K562 (cell line): ENCODE measurements around the gene TEP1. TPM values are rescaled to one million over a fixed set of nuclear protein-coding genes. Genes with fewer than 3 reads are reported as not detected.

Source experiments
- ARID1B ChIP-seq: fragments of 450-650 bp; IDR thresholded peaks from 2 replicates; pipeline ENCODE4 v1.6.1; 2016; ENCODE audit warnings: antibody characterized with exemption, mild to moderate bottlenecking, inconsistent platforms
- BDP1 ChIP-seq: IDR thresholded peaks from 3 replicates; pipeline ENCODE4 v1.6.1; 2011; ENCODE audit not compliant: insufficient read length, insufficient read depth
- BRF1 ChIP-seq: IDR thresholded peaks from 3 replicates; pipeline ENCODE4 v1.6.1; 2011; ENCODE audit warnings: borderline replicate concordance, mild to moderate bottlenecking; ENCODE audit not compliant: insufficient read length; ENCODE audit errors: extremely low read depth
- CBX5 ChIP-seq: IDR thresholded peaks from 2 replicates; pipeline ENCODE4 v1.6.1; 2014; ENCODE audit warnings: low read depth, borderline replicate concordance
- CREM ChIP-seq: IDR thresholded peaks from 2 replicates; pipeline ENCODE4 v1.6.1; 2014; ENCODE audit warnings: antibody characterized with exemption, low read depth
- ETS1 ChIP-seq: conservative IDR thresholded peaks from 2 replicates; pipeline ENCODE4 v1.6.1; 2011; ENCODE audit warnings: low read depth, mild to moderate bottlenecking, low read length; ENCODE audit not compliant: control insufficient read depth
- MTA1 ChIP-seq: fragments of 450-650 bp; IDR thresholded peaks from 2 replicates; pipeline ENCODE4 v1.6.1; 2017; ENCODE audit warnings: borderline replicate concordance
- POLR3A ChIP-seq: IDR thresholded peaks from 2 replicates; pipeline ENCODE4 v1.6.1; 2011; ENCODE audit warnings: borderline replicate concordance, mild to moderate bottlenecking, moderate library complexity; ENCODE audit not compliant: insufficient read length, insufficient read depth; ENCODE audit errors: extremely low read depth
- SAP30 ChIP-seq: fragments of 200-600 bp; sonication (generic); IDR thresholded peaks from 2 replicates; pipeline ENCODE4 v1.6.1; 2012; ENCODE audit warnings: borderline replicate concordance, low read depth, mild to moderate bottlenecking, moderate library complexity, low read length, control low read depth, inconsistent platforms; ENCODE audit not compliant: insufficient read depth, poor library complexity, severe bottlenecking
- SIN3A ChIP-seq, 2 experiments: fragments of 150-350 bp in 1 of 2; IDR thresholded peaks; 2 replicates each; pipeline ENCODE4 v1.6.1; 2011 to 2016; ENCODE audit warnings: borderline replicate concordance in 2 of 2, low read depth in 2 of 2, low read length in 2 of 2, mild to moderate bottlenecking in 2 of 2, moderate library complexity in 2 of 2; ENCODE audit not compliant: control insufficient read depth in 1 of 2
- TAF1 ChIP-seq: IDR thresholded peaks from 2 replicates; pipeline ENCODE4 v1.6.1; 2011; ENCODE audit warnings: mild to moderate bottlenecking, low read length, moderate library complexity; ENCODE audit not compliant: insufficient read depth, control insufficient read depth, severe bottlenecking; ENCODE audit errors: extremely low read depth
- ZMIZ1 ChIP-seq, 2 experiments: fragments of 150-350 bp in 1 of 2; IDR thresholded peaks; 2 replicates each; pipeline ENCODE4 v1.6.1; 2012 to 2016; ENCODE audit warnings: low read depth in 2 of 2, low read length in 2 of 2, mild to moderate bottlenecking in 1 of 2, moderate library complexity in 1 of 2
- polyA plus RNA-seq, 8 experiments: library from polyadenylated mRNA; depleted of rRNA in 4 of 8; stranded (reverse) in 5 of 8; unstranded in 3 of 8; fragments of >200 nt; fragmentation: Nextera tagmentation in 2 of 8; fragmentation: Illumina TruSeq in 1 of 8; extraction: Ambion mirVana in 2 of 8; extraction: Trizol in 1 of 8; gene quantifications; 2 replicates each; pipeline versions ENCODE4 v1.2.1 to v1.2.3, GENCODE V29; 2011 to 2014; ENCODE audit warnings: inconsistent platforms in 1 of 8, missing spikeins in 1 of 8
- total RNA-seq, 7 experiments: library from RNA; depleted of rRNA in 6 of 7; stranded (reverse); fragments of >200 nt in 6 of 7; fragmentation: Illumina TruSeq in 2 of 7; extraction: Trizol in 2 of 7; gene quantifications; 2 replicates each; pipeline versions ENCODE4 v1.2.1 to v1.2.3, GENCODE V29; 2011 to 2021; ENCODE audit warnings: low replicate concordance in 1 of 7
- TF ChIP-seq, protein P1 (sequence below): fragments of 250-450 bp; sonication (Bioruptor Pico); IDR thresholded peaks from 2 replicates; pipeline ENCODE4 v1.8.0; 2022; ENCODE audit warnings: inconsistent platforms, mild to moderate bottlenecking, moderate library complexity, borderline replicate concordance
- TF ChIP-seq, protein P2 (sequence below): fragments of 450-650 bp; formaldehyde crosslinking; IDR thresholded peaks from 2 replicates; pipeline ENCODE4 v1.4.0; 2020; ENCODE audit warnings: mild to moderate bottlenecking, moderate library complexity
- TF ChIP-seq, protein P3 (sequence below): fragments of 250-450 bp; sonication (Bioruptor Pico); IDR thresholded peaks from 2 replicates; pipeline ENCODE4 v1.8.0; 2022; ENCODE audit warnings: moderate library complexity, mild to moderate bottlenecking, inconsistent platforms
- TF ChIP-seq, protein P4 (sequence below): sonication (generic); IDR thresholded peaks from 2 replicates; pipeline ENCODE4 v1.6.1; 2016

Gene TEP1
- total and polyA plus RNA-seq, 9 of the 15 experiments (the other 6 are each of a cell fraction or from before 2014, with no cell fraction given), result 1.0 to 12.2 (median 7.1) TPM

GRCh38 chr14:20332788-20333493, 80.4 kb downstream of the TEP1 start, which contains the start of gene CCNB1IP1 (continued):
- TF ChIP-seq, protein P1, sequence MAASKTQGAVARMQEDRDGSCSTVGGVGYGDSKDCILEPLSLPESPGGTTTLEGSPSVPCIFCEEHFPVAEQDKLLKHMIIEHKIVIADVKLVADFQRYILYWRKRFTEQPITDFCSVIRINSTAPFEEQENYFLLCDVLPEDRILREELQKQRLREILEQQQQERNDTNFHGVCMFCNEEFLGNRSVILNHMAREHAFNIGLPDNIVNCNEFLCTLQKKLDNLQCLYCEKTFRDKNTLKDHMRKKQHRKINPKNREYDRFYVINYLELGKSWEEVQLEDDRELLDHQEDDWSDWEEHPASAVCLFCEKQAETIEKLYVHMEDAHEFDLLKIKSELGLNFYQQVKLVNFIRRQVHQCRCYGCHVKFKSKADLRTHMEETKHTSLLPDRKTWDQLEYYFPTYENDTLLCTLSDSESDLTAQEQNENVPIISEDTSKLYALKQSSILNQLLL (CRISPR knock-in tag), result no peak
- TF ChIP-seq SIN3A (IDR thresholded peaks at IDR 0.05; ENCODE audit: borderline replicate concordance in 2 of 2, control insufficient read depth in 1 of 2, low read depth in 2 of 2, low read length in 2 of 2) (peak; percentile 58 to 67; a peak in 2 of 4 replicates), MTA1 (no peak), ZMIZ1 (IDR thresholded peaks at IDR 0.05; ENCODE audit: low read depth in 2 of 2, low read length in 2 of 2) (no peak), CREM (peak; percentile 66), CBX5 (no peak), TAF1 (peak; percentile 69), ETS1 (no peak), BDP1 (no peak), ARID1B (0 out of 2 replicates have a peak, but pooled peaks have one; percentile 17), POLR3A (no peak), BRF1 (no peak), SAP30 (peak; percentile 80)
- TF ChIP-seq, protein P2, sequence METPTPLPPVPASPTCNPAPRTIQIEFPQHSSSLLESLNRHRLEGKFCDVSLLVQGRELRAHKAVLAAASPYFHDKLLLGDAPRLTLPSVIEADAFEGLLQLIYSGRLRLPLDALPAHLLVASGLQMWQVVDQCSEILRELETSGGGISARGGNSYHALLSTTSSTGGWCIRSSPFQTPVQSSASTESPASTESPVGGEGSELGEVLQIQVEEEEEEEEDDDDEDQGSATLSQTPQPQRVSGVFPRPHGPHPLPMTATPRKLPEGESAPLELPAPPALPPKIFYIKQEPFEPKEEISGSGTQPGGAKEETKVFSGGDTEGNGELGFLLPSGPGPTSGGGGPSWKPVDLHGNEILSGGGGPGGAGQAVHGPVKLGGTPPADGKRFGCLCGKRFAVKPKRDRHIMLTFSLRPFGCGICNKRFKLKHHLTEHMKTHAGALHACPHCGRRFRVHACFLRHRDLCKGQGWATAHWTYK (CRISPR knock-in tag), result no peak
- TF ChIP-seq, protein P3, sequence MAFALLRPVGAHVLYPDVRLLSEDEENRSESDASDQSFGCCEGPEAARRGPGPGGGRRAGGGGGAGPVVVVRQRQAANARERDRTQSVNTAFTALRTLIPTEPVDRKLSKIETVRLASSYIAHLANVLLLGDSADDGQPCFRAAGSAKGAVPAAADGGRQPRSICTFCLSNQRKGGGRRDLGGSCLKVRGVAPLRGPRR, result no peak
- TF ChIP-seq, protein P4, sequence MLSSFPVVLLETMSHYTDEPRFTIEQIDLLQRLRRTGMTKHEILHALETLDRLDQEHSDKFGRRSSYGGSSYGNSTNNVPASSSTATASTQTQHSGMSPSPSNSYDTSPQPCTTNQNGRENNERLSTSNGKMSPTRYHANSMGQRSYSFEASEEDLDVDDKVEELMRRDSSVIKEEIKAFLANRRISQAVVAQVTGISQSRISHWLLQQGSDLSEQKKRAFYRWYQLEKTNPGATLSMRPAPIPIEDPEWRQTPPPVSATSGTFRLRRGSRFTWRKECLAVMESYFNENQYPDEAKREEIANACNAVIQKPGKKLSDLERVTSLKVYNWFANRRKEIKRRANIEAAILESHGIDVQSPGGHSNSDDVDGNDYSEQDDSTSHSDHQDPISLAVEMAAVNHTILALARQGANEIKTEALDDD, result no peak
